ENCODE data around the gene SCGB1A1.

The SCGB1A1 gene

DNA sequence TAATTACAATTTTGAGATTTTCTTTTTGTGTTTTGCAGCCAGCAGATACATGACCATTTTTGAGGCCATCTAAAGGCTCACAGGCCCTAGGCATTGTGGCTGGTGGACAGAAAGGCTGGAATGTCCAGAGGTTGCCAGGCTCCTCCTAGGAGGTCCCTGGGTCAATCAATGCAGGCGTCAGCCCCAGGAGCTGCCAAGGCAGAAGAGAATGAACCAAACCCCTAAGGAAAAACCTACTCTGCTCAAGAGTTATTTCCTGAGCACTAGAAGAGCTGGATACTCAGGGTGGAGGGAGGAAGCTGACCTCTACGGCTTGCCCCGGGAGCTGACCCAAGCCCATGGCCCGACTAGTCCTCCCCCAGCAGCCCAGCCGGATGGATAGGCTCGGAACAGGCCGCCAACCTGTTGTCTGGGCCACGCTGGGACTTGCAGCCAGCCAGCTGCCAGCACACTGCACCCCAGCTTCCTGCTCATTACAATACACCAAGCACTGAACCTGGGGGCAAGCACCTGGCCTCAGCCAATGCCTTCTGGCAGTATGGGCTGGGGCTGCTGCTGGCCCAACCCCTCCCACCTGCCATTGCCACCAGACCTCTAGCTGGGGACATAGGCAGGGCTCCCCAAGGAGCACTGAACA is 5.7 kb upstream of the SCGB1A1 start:
- no peak overlapping the region for H3K27ac ChIP-seq
- TF ChIP-seq, protein P1, sequence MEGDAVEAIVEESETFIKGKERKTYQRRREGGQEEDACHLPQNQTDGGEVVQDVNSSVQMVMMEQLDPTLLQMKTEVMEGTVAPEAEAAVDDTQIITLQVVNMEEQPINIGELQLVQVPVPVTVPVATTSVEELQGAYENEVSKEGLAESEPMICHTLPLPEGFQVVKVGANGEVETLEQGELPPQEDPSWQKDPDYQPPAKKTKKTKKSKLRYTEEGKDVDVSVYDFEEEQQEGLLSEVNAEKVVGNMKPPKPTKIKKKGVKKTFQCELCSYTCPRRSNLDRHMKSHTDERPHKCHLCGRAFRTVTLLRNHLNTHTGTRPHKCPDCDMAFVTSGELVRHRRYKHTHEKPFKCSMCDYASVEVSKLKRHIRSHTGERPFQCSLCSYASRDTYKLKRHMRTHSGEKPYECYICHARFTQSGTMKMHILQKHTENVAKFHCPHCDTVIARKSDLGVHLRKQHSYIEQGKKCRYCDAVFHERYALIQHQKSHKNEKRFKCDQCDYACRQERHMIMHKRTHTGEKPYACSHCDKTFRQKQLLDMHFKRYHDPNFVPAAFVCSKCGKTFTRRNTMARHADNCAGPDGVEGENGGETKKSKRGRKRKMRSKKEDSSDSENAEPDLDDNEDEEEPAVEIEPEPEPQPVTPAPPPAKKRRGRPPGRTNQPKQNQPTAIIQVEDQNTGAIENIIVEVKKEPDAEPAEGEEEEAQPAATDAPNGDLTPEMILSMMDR (conservative IDR thresholded peaks at IDR 0.05), result no peak

DNA sequence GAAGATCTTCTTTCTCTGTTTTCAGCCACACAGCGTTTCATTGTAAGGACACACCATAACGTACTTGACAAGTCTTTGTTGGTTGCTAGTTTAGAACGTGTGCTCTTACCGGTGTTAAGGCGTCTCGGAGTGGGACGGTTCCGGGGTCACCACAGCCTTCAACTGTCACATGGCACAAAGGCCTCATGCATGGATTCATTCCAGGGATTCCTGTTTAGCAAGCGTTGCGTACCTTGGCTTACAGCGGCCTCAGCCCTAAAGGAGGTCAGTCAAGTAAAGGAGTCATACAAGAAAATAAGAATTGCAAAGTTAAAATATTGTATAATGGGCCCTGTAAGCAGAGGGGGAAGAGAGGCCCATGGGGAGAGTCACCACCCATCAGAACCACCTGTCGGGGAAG is 2.2 kb upstream of the SCGB1A1 start:
- TF ChIP-seq, protein P1 (conservative IDR thresholded peaks at IDR 0.05), result no peak
- no peak overlapping the region for H3K27ac ChIP-seq

DNA sequence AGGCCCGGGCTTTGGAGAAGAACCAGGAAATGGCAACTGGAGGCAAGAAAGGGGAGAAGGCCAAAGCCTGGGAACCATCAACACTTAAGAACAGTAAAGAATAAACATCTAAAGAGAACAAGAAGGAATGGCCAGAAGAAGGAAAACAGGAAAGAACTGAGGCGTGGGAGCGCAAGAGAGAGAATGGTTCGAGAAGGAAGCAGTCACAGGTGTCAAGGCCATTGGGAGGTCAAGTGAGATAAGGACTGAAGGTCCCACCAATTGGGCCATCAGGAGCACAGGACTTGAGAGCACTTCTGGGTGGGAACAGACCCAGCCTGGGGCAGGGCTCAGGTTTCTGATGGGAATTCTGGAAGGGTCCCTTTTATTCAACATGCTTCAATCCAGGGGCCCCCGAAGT is 697 bp upstream of the SCGB1A1 start:
- TF ChIP-seq, protein P1 (conservative IDR thresholded peaks at IDR 0.05), result no peak
- H3K27ac ChIP-seq, result no peak overlapping the region

DNA sequence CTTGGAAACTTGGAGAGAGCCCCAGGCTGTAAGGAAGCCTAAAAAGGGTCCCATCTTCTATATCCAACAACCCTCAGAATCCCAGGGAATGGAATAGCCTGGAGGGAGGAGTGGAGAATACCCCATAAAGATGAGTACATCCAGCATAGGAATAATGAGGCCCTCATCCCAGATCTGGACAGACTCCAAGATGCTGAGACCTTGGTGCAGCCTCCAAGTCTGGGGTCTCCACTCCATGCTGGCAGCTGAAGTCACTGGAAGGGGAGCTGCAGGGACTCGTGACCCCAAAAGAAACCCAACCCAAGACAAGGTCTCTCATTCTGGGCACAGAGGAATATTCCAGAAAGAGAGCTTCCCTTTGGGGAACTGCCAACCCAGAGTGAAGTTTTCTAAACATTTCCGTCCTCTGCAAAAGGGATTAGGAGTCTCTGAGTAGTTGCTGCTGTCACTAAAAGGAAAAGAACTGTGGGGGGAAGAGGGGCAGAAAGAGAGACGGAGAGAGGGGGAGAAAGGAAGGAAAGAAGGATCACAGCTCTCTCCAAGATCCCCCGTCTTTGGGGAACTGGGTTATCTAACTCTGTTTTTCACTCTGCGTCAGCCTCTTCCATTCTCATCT is 589 bp downstream of the SCGB1A1 start:
- TF ChIP-seq, protein P1 (conservative IDR thresholded peaks at IDR 0.05), result no peak
- no peak overlapping the region for H3K27ac ChIP-seq

DNA sequence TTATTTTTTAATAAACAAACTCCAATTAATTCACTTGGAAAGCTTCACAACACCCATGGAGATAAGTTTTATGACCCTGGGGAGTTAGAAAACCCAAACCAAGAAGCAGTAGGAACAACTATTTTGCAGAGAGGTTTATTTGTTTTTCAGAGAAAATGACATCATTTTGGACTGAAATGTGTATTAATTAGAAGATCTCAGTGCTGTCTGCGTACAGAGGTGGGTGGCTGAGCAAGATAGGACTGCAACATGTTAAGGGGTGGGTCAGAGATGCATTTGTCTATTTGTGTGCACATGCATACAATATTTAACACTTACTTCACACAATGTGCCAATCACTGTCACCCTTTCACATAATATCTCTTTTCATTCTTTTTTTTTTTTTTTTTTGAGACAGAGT is 1.1 kb downstream of the SCGB1A1 start:
- TF ChIP-seq, protein P1 (conservative IDR thresholded peaks at IDR 0.05), result no peak
- H3K27ac ChIP-seq, result no peak overlapping the region

DNA sequence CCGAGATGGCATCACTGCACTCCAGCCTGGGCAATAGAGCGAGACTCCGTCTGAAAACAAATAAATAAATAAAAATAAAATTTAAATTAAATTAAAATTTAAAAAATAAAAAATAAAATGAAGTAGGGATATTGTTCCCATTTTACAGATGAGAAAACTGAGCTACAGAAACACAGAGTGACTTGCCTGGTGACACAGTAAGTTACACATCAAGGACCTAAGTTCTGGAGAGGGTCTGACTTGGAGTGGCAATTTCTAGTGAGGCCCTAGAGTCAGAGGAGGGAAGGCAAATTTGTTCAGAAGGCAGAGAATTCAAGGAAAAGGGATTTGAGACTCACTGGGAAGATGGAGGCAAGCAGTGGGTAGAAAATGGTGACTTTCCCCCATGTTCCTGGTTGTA is 2.0 kb downstream of the SCGB1A1 start:
- TF ChIP-seq, protein P1 (conservative IDR thresholded peaks at IDR 0.05), result no peak
- H3K27ac ChIP-seq, result no peak overlapping the region

DNA sequence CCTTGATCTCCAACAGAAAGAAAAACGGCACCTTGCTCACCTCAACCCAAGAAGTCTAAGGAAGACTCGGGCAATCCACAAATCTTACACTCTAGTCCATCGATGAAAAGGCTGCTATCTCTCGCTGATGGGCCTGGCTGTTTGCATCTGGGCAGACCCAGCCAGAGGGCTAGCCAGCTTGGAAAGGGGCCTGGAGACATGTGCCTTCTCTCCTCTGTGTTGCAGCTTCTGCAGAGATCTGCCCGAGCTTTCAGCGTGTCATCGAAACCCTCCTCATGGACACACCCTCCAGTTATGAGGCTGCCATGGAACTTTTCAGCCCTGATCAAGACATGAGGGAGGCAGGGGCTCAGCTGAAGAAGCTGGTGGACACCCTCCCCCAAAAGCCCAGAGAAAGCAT is 3.2 kb downstream of the SCGB1A1 start:
- TF ChIP-seq, protein P1 (conservative IDR thresholded peaks at IDR 0.05), result no peak
- no peak overlapping the region for H3K27ac ChIP-seq

All from VCaP (cell line).